HEK293 (cell line): ENCODE results near the gene KLF13.

Source experiments
- CTCF ChIA-PET: fragments of 350-600 bp; formaldehyde crosslinking; extraction: SDS; loops from one replicate; lab custom pipeline; 2021; ENCODE audit warnings: antibody characterized with exemption; lab: Yijun Ruan, JAX
- POLR2A ChIA-PET: fragments of 300-600 bp; formaldehyde crosslinking; extraction: SDS; loops from one replicate; lab custom pipeline; 2020; ENCODE audit warnings: antibody characterized with exemption, inconsistent platforms; lab: Yijun Ruan, JAX
- H3K27ac ChIP-seq: fragments of 200-500 bp; sonication (Bioruptor generic); 2 replicates; pipeline ENCODE4 v1.5.1; 2014; ENCODE audit warnings: low read depth, low read length, control low read depth, inconsistent platforms; ENCODE audit errors: extremely low read depth
- H3K36me3 ChIP-seq, 2 experiments: fragments of 200-500 bp in 1 of 2; sonication (Bioruptor generic) in 1 of 2; 1 replicate in 1 of 2; 2 replicates in 1 of 2; pipeline ENCODE4 v1.5.1; 2014 to 2017; ENCODE audit warnings: inconsistent platforms in 2 of 2, low read length in 2 of 2; ENCODE audit not compliant: control insufficient read depth in 2 of 2, insufficient read depth in 1 of 2
- H3K4me1 ChIP-seq: fragments of 200-500 bp; sonication (Bioruptor generic); 2 replicates; pipeline ENCODE4 v1.5.1; 2014; ENCODE audit warnings: mild to moderate bottlenecking, low read length, inconsistent platforms; ENCODE audit not compliant: control insufficient read depth, insufficient read depth
- H3K4me3 ChIP-seq: 2 replicates; pipeline ENCODE4 v1.5.1; 2011; ENCODE audit warnings: low read depth, mild to moderate bottlenecking, control low read depth, low read length, moderate library complexity
- H3K9me3 ChIP-seq: fragments of 200-500 bp; sonication (Bioruptor generic); 2 replicates; pipeline ENCODE4 v1.5.1; 2014; ENCODE audit warnings: low read depth, low read length, inconsistent platforms; ENCODE audit not compliant: control insufficient read depth, insufficient read depth
- GLI4 ChIP-seq: fragments of 450-650 bp; formaldehyde crosslinking; IDR thresholded peaks from 2 replicates; pipeline ENCODE4 v1.5.1; 2016; ENCODE audit warnings: missing biosample characterization, missing genetic modification characterization
- MZF1 ChIP-seq: fragments of 450-650 bp; formaldehyde crosslinking; IDR thresholded peaks from 2 replicates; pipeline ENCODE4 v1.5.1; 2017; ENCODE audit warnings: missing biosample characterization, missing genetic modification characterization, borderline replicate concordance
- RBAK ChIP-seq: fragments of 450-650 bp; formaldehyde crosslinking; IDR thresholded peaks from 2 replicates; pipeline ENCODE4 v1.5.1; 2016; ENCODE audit warnings: missing biosample characterization, missing genetic modification characterization
- SP2 ChIP-seq: fragments of 450-650 bp; formaldehyde crosslinking; IDR thresholded peaks from 2 replicates; pipeline ENCODE4 v1.5.1; 2016; ENCODE audit warnings: missing biosample characterization, missing genetic modification characterization
- TRIM28 ChIP-seq: IDR thresholded peaks from 2 replicates; pipeline ENCODE4 v1.6.1; 2011; ENCODE audit warnings: low read length, control low read depth, borderline replicate concordance
- YY2 ChIP-seq: fragments of 450-650 bp; formaldehyde crosslinking; IDR thresholded peaks from 2 replicates; pipeline ENCODE4 v1.5.1; 2016; ENCODE audit warnings: missing biosample characterization, missing genetic modification characterization
- ZBTB17 ChIP-seq: fragments of 450-650 bp; formaldehyde crosslinking; IDR thresholded peaks from 2 replicates; pipeline ENCODE4 v1.5.1; 2016; ENCODE audit warnings: missing biosample characterization, missing genetic modification characterization
- ZBTB7A ChIP-seq: fragments of 450-650 bp; formaldehyde crosslinking; IDR thresholded peaks from 2 replicates; pipeline ENCODE4 v1.5.1; 2016; ENCODE audit warnings: low read depth, missing biosample characterization, missing genetic modification characterization
- ZFP3 ChIP-seq: fragments of 450-650 bp; formaldehyde crosslinking; IDR thresholded peaks from 2 replicates; pipeline ENCODE4 v1.5.1; 2016; ENCODE audit warnings: low read depth, missing biosample characterization, missing genetic modification characterization
- ZNF146 ChIP-seq: fragments of 450-650 bp; formaldehyde crosslinking; IDR thresholded peaks from 2 replicates; pipeline ENCODE4 v1.5.1; 2016; ENCODE audit warnings: missing biosample characterization, missing genetic modification characterization
- ZNF16 ChIP-seq: fragments of 450-650 bp; formaldehyde crosslinking; IDR thresholded peaks from 2 replicates; pipeline ENCODE4 v1.5.1; 2016; ENCODE audit warnings: low read depth, missing biosample characterization, missing genetic modification characterization
- ZNF202 ChIP-seq: fragments of 450-650 bp; formaldehyde crosslinking; IDR thresholded peaks from 2 replicates; pipeline ENCODE4 v1.5.1; 2016; ENCODE audit warnings: missing biosample characterization, missing genetic modification characterization, borderline replicate concordance
- ZNF214 ChIP-seq: fragments of 450-650 bp; formaldehyde crosslinking; IDR thresholded peaks from 2 replicates; pipeline ENCODE4 v1.5.1; 2017; ENCODE audit warnings: missing biosample characterization, mild to moderate bottlenecking, missing genetic modification characterization, borderline replicate concordance
- ZNF350 ChIP-seq: fragments of 450-650 bp; formaldehyde crosslinking; IDR thresholded peaks from 2 replicates; pipeline ENCODE4 v1.5.0; 2017; ENCODE audit warnings: missing biosample characterization, mild to moderate bottlenecking, missing genetic modification characterization
- ZNF37A ChIP-seq: fragments of 450-650 bp; IDR thresholded peaks from 2 replicates; pipeline ENCODE4 v1.5.1; 2018; ENCODE audit warnings: missing biosample characterization, missing genetic modification characterization
- ZNF473 ChIP-seq: fragments of 450-650 bp; formaldehyde crosslinking; IDR thresholded peaks from 2 replicates; pipeline ENCODE4 v1.5.1; 2017; ENCODE audit warnings: missing biosample characterization, missing genetic modification characterization
- ZNF521 ChIP-seq: fragments of 450-650 bp; formaldehyde crosslinking; IDR thresholded peaks from 2 replicates; pipeline ENCODE4 v1.5.1; 2017; ENCODE audit warnings: missing biosample characterization, mild to moderate bottlenecking, missing genetic modification characterization
- ZNF560 ChIP-seq: fragments of 450-650 bp; formaldehyde crosslinking; IDR thresholded peaks from 2 replicates; pipeline ENCODE4 v1.5.1; 2017; ENCODE audit warnings: missing biosample characterization, missing genetic modification characterization, borderline replicate concordance
- ZNF623 ChIP-seq: fragments of 450-650 bp; formaldehyde crosslinking; IDR thresholded peaks from 2 replicates; pipeline ENCODE4 v1.5.1; 2016; ENCODE audit warnings: missing biosample characterization, missing genetic modification characterization
- ZNF654 ChIP-seq: fragments of 450-650 bp; formaldehyde crosslinking; IDR thresholded peaks from 2 replicates; pipeline ENCODE4 v1.5.1; 2016; ENCODE audit warnings: low read depth, missing biosample characterization, missing genetic modification characterization
- ZNF830 ChIP-seq: fragments of 450-650 bp; IDR thresholded peaks from 2 replicates; pipeline ENCODE4 v1.5.0; 2018; ENCODE audit warnings: missing biosample characterization, missing genetic modification characterization, low read depth, mild to moderate bottlenecking, moderate library complexity
- ZSCAN23 ChIP-seq: fragments of 450-650 bp; formaldehyde crosslinking; IDR thresholded peaks from 2 replicates; pipeline ENCODE4 v1.5.1; 2016; ENCODE audit warnings: missing biosample characterization, missing genetic modification characterization
- TF ChIP-seq, protein P1 (sequence below): fragments of 450-650 bp; formaldehyde crosslinking; IDR thresholded peaks from 2 replicates; pipeline ENCODE4 v1.5.1; 2016; ENCODE audit warnings: missing biosample characterization, missing genetic modification characterization
- TF ChIP-seq, protein P2 (sequence below): fragments of 450-650 bp; formaldehyde crosslinking; conservative IDR thresholded peaks from 2 replicates; pipeline ENCODE4 v1.5.1; 2016; ENCODE audit warnings: low read depth, missing biosample characterization, missing genetic modification characterization
- TF ChIP-seq, protein P3 (sequence below): fragments of 450-650 bp; formaldehyde crosslinking; IDR thresholded peaks from 2 replicates; pipeline ENCODE4 v1.5.1; 2016; ENCODE audit warnings: missing biosample characterization, missing genetic modification characterization
- TF ChIP-seq, protein P4 (sequence below): fragments of 450-650 bp; formaldehyde crosslinking; IDR thresholded peaks from 2 replicates; pipeline ENCODE4 v1.5.1; 2016; ENCODE audit warnings: missing biosample characterization, missing genetic modification characterization

Gene KLF13

DNA sequence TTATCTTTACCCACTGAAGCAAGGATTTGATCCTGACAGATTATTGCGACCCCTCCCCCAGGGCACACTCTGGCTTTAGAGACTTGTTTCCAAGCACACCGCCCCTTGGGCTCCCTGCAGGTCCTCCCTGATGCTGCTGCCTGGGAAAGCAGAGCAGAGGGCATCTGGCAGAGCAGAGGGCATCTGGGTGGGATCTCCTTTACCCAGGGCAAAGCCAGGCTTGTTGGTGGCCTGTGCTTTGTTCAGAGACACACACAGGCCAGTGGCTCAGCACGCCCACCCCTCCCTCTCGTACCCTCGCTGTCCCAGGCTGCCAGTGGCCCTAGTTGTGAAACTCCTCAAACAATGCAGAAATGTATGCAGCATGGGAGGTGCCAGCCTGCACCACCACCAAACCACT lies 4.8 kb downstream of the KLF13 start:
- no peak overlapping the region for H3K4me3 ChIP-seq
- ChIA-PET POLR2A (no interaction called here), CTCF (no interaction called here)

DNA sequence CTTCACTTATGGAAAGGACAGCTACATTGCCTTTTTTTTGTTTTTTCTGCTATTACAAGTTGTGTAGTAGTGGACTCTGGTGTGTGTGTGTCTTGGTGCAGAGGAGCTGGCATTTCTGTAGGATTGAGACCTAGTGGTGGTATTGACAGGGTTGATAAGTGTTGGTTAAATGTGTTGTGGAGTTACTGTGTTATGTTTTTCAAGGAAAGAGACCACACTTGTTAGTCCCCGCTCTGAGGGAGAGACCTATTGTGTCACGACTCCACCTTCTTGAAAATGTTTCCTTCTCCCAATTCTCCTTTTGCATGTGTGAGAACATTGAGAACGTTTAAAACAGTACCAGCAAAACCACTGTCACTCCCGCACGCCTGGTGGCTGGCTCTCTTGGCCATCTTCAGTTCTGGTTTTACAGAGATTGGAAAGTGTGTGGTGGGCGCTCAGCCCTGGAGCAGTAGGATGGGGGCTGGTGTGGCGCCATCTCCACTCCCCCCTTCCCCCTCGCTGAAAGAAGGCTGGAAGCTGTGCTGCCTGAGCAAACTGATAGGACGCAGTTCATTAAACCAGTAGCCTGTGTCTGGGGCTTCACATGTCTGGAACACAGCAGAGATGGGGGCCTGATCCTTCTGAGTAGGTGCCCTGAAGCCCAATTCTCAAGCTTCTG lies 5.5 kb downstream of the KLF13 start:
- no peak overlapping the region for H3K27ac ChIP-seq
- ChIA-PET POLR2A (no interaction called here), CTCF (no interaction called here)
- H3K4me1 ChIP-seq = peaks cover 2% of the 10 kb centered on the region; the same call in 1 of the 2 replicates
- no peak overlapping the region for H3K4me3 ChIP-seq
- H3K36me3 ChIP-seq = no peaks in the 10 kb centered on the region
- TF ChIP-seq ZNF214 (tag by site-specific recombination) (no peak), ZNF16 (no peak), ZNF830 (tag by site-specific recombination) (no peak), ZBTB7A (tag by site-specific recombination) (no peak), ZFP3 (no peak), RBAK (tag by site-specific recombination) (no peak), SP2 (tag by site-specific recombination) (no peak), ZBTB17 (tag by site-specific recombination) (no peak), ZNF473 (no peak), GLI4 (tag by site-specific recombination) (no peak), ZNF146 (tag by site-specific recombination) (no peak), ZNF521 (no peak), ZSCAN23 (tag by site-specific recombination) (no peak)
- TF ChIP-seq, protein P1, sequence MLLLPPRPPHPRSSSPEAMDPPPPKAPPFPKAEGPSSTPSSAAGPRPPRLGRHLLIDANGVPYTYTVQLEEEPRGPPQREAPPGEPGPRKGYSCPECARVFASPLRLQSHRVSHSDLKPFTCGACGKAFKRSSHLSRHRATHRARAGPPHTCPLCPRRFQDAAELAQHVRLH (tag by site-specific recombination) = no peak
- TF ChIP-seq, protein P2, sequence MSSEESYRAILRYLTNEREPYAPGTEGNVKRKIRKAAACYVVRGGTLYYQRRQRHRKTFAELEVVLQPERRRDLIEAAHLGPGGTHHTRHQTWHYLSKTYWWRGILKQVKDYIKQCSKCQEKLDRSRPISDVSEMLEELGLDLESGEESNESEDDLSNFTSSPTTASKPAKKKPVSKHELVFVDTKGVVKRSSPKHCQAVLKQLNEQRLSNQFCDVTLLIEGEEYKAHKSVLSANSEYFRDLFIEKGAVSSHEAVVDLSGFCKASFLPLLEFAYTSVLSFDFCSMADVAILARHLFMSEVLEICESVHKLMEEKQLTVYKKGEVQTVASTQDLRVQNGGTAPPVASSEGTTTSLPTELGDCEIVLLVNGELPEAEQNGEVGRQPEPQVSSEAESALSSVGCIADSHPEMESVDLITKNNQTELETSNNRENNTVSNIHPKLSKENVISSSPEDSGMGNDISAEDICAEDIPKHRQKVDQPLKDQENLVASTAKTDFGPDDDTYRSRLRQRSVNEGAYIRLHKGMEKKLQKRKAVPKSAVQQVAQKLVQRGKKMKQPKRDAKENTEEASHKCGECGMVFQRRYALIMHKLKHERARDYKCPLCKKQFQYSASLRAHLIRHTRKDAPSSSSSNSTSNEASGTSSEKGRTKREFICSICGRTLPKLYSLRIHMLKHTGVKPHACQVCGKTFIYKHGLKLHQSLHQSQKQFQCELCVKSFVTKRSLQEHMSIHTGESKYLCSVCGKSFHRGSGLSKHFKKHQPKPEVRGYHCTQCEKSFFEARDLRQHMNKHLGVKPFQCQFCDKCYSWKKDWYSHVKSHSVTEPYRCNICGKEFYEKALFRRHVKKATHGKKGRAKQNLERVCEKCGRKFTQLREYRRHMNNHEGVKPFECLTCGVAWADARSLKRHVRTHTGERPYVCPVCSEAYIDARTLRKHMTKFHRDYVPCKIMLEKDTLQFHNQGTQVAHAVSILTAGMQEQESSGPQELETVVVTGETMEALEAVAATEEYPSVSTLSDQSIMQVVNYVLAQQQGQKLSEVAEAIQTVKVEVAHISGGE (tag by site-specific recombination) = no peak
- TF ChIP-seq, protein P3, sequence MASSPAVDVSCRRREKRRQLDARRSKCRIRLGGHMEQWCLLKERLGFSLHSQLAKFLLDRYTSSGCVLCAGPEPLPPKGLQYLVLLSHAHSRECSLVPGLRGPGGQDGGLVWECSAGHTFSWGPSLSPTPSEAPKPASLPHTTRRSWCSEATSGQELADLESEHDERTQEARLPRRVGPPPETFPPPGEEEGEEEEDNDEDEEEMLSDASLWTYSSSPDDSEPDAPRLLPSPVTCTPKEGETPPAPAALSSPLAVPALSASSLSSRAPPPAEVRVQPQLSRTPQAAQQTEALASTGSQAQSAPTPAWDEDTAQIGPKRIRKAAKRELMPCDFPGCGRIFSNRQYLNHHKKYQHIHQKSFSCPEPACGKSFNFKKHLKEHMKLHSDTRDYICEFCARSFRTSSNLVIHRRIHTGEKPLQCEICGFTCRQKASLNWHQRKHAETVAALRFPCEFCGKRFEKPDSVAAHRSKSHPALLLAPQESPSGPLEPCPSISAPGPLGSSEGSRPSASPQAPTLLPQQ (tag by site-specific recombination) = no peak
- TF ChIP-seq, protein P4, sequence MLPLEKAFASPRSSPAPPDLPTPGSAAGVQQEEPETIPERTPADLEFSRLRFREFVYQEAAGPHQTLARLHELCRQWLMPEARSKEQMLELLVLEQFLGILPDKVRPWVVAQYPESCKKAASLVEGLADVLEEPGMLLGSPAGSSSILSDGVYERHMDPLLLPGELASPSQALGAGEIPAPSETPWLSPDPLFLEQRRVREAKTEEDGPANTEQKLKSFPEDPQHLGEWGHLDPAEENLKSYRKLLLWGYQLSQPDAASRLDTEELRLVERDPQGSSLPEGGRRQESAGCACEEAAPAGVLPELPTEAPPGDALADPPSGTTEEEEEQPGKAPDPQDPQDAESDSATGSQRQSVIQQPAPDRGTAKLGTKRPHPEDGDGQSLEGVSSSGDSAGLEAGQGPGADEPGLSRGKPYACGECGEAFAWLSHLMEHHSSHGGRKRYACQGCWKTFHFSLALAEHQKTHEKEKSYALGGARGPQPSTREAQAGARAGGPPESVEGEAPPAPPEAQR (tag by site-specific recombination) = no peak
- no peaks in the 10 kb centered on the region for H3K9me3 ChIP-seq

More for the DNA sequence above, 4.8 kb downstream of the KLF13 start:
- TF ChIP-seq ZNF560 (tag by site-specific recombination) = no peak
- TF ChIP-seq YY2 = no peak
- no peak for TF ChIP-seq ZNF623 (tag by site-specific recombination)
- no peak for TF ChIP-seq ZNF202 (tag by site-specific recombination)
- TF ChIP-seq ZNF350 = no peak
- TF ChIP-seq ZNF37A (tag by site-specific recombination) = no peak
- TF ChIP-seq TRIM28 = no peak
- no peak for TF ChIP-seq ZNF473
- no peak for TF ChIP-seq ZNF654 (tag by site-specific recombination)
- TF ChIP-seq RBAK (tag by site-specific recombination) = no peak
- TF ChIP-seq MZF1 (tag by site-specific recombination) = no peak
- Histone ChIP-seq H3K27ac (no peak overlapping the region), H3K9me3 (no peaks in the 10 kb centered on the region), H3K36me3 (no peaks in the 10 kb centered on the region), H3K4me1 (peaks cover 2% of the 10 kb centered on the region; the same call in 1 of the 2 replicates)
